IMR-90 (cell line): ENCODE results near the gene NSUN6. TPM values are rescaled to one million over a fixed set of nuclear protein-coding genes. Genes with fewer than 3 reads are reported as not detected.

Source experiments
- ATAC-seq: fragments of 200-7000 bp; cut with Tn5 transposase; 2 replicates; pipeline ENCODE4 v1.9.1; 2020; ENCODE audit warnings: low read depth, mild to moderate bottlenecking, moderate library complexity
- BruUV-seq: library from RNA; stranded (reverse); fragments of 400-500 nt; replicated peaks from 2 replicates; lab custom pipeline; 2021; lab: Mats Ljungman, UMichigan
- CTCF ChIA-PET: fragments of 300-600 bp; formaldehyde crosslinking; extraction: SDS; loops from one replicate; lab custom pipeline; 2021; ENCODE audit warnings: antibody characterized with exemption; lab: Yijun Ruan, JAX
- POLR2A ChIA-PET: fragments of 300-600 bp; sonication (Branson Sonifier 250); formaldehyde crosslinking; loops from one replicate; lab custom pipeline; 2022; ENCODE audit warnings: antibody characterized with exemption; ENCODE audit not compliant: unreplicated experiment; lab: Charles Lee
- DNase-seq: peaks from one replicate; pipeline ENCODE4 v3.0.0; 2013
- H2AFZ ChIP-seq: replicated peaks from 2 replicates; pipeline ENCODE3; 2013; ENCODE audit warnings: low read length, mild to moderate bottlenecking; ENCODE audit not compliant: poor library complexity
- H2AK5ac ChIP-seq: 2 replicates; pipeline ENCODE4 v1.6.1; 2013; ENCODE audit warnings: low read depth, low read length, inconsistent platforms
- H2AK9ac ChIP-seq: replicated peaks from 2 replicates; pipeline ENCODE3; 2013; ENCODE audit warnings: mild to moderate bottlenecking, low read depth, low read length, moderate library complexity; ENCODE audit not compliant: poor library complexity
- H2BK120ac ChIP-seq: 2 replicates; pipeline ENCODE4 v1.6.1; 2013; ENCODE audit warnings: low read depth, low read length, inconsistent platforms
- H2BK15ac ChIP-seq: 3 replicates; pipeline ENCODE4 v1.6.1; 2013; ENCODE audit warnings: low read depth, low read length, inconsistent platforms
- H2BK20ac ChIP-seq: 2 replicates; pipeline ENCODE4 v1.6.1; 2013; ENCODE audit warnings: low read depth, mild to moderate bottlenecking, inconsistent platforms, low read length, moderate library complexity
- H2BK5ac ChIP-seq: 2 replicates; pipeline ENCODE4 v1.6.1; 2013; ENCODE audit warnings: mild to moderate bottlenecking, low read depth, low read length, inconsistent platforms; ENCODE audit not compliant: poor library complexity, severe bottlenecking
- H3K14ac ChIP-seq: replicated peaks from 2 replicates; pipeline ENCODE4 v1.6.1; 2013; ENCODE audit warnings: low read depth, low read length, inconsistent platforms
- H3K18ac ChIP-seq: 2 replicates; pipeline ENCODE4 v1.6.1; 2013; ENCODE audit warnings: low read depth, low read length, control low read depth
- H3K23ac ChIP-seq: 2 replicates; pipeline ENCODE4 v1.6.1; 2013; ENCODE audit warnings: low read depth, low read length, inconsistent platforms
- H3K27ac ChIP-seq: 2 replicates; pipeline ENCODE4 v1.5.1; 2013; ENCODE audit warnings: mild to moderate bottlenecking, control low read depth, low read length; ENCODE audit not compliant: insufficient read depth
- H3K27me3 ChIP-seq: 2 replicates; pipeline ENCODE4 v1.6.1; 2013; ENCODE audit warnings: low read length; ENCODE audit not compliant: control insufficient read depth, insufficient read depth
- H3K36me3 ChIP-seq: 2 replicates; pipeline ENCODE4 v1.6.1; 2013; ENCODE audit warnings: low read length, mixed read lengths; ENCODE audit not compliant: control insufficient read depth, insufficient read depth
- H3K4ac ChIP-seq: 2 replicates; pipeline ENCODE4 v1.6.1; 2013; ENCODE audit warnings: low read depth, low read length, inconsistent platforms
- H3K4me1 ChIP-seq: 2 replicates; pipeline ENCODE4 v1.6.1; 2013; ENCODE audit warnings: low read length, mixed read lengths; ENCODE audit not compliant: control insufficient read depth, insufficient read depth
- H3K4me2 ChIP-seq: 2 replicates; pipeline ENCODE4 v1.6.1; 2013; ENCODE audit warnings: low read depth, mild to moderate bottlenecking, control low read depth, low read length, moderate library complexity
- H3K4me3 ChIP-seq: 2 replicates; pipeline ENCODE4 v1.5.1; 2013; ENCODE audit warnings: low read depth, mild to moderate bottlenecking, control low read depth, low read length, moderate library complexity; ENCODE audit not compliant: insufficient read depth
- H3K56ac ChIP-seq: 2 replicates; pipeline ENCODE4 v1.6.1; 2013; ENCODE audit warnings: low read length, inconsistent platforms; ENCODE audit not compliant: insufficient read depth; ENCODE audit errors: extremely low read depth
- H3K79me1 ChIP-seq, 2 experiments: 2 replicates each; pipeline ENCODE4 v1.6.1; 2013; ENCODE audit warnings: low read length in 2 of 2, inconsistent platforms in 1 of 2, low read depth in 1 of 2
- H3K9ac ChIP-seq: 2 replicates; pipeline ENCODE4 v1.6.1; 2013; ENCODE audit warnings: low read depth, low read length, control low read depth
- H3K9me1 ChIP-seq: 2 replicates; pipeline ENCODE4 v1.6.1; 2013; ENCODE audit warnings: low read length, inconsistent platforms; ENCODE audit not compliant: insufficient read depth
- H3K9me3 ChIP-seq: 2 replicates; pipeline ENCODE4 v1.6.1; 2013; ENCODE audit warnings: low read length; ENCODE audit not compliant: control insufficient read depth, insufficient read depth
- H4K20me1 ChIP-seq: 2 replicates; pipeline ENCODE4 v1.6.1; 2013; ENCODE audit warnings: low read length, inconsistent platforms; ENCODE audit not compliant: insufficient read depth
- H4K5ac ChIP-seq: 2 replicates; pipeline ENCODE4 v1.6.1; 2013; ENCODE audit warnings: mild to moderate bottlenecking, low read depth, low read length, control low read depth
- H4K8ac ChIP-seq, 2 experiments: 2 replicates each; pipeline ENCODE4 v1.6.1; 2013; ENCODE audit warnings: low read depth in 2 of 2, low read length in 2 of 2, control low read depth in 1 of 2, inconsistent platforms in 1 of 2
- H4K91ac ChIP-seq: 2 replicates; pipeline ENCODE4 v1.6.1; 2013; ENCODE audit warnings: low read depth, low read length, inconsistent platforms; ENCODE audit not compliant: insufficient read depth
- MAZ ChIP-seq: IDR thresholded peaks from 2 replicates; pipeline ENCODE4 v1.6.1; 2012; ENCODE audit warnings: low read depth, mild to moderate bottlenecking, low read length, improper control_type of control experiment, moderate library complexity, borderline replicate concordance
- RAD21 ChIP-seq: IDR thresholded peaks from 2 replicates; pipeline ENCODE4 v1.6.1; 2012; ENCODE audit warnings: low read length, improper control_type of control experiment
- RFX5 ChIP-seq: IDR thresholded peaks from 2 replicates; pipeline ENCODE4 v1.8.0; 2012; ENCODE audit warnings: low read depth, mild to moderate bottlenecking, low read length, moderate library complexity
- SMC3 ChIP-seq: fragments of 150-350 bp; IDR thresholded peaks from 2 replicates; pipeline ENCODE4 v1.6.1; 2016; ENCODE audit warnings: low read depth, mild to moderate bottlenecking, antibody characterized with exemption, low read length, moderate library complexity
- WGBS, 2 experiments: methylation state at CpG; one replicate each; pipeline versions ENCODE4 v1.1.5 to v1.1.7; 2013; ENCODE audit warnings: missing lambda C conversion rate in 2 of 2; ENCODE audit not compliant: insufficient read length in 1 of 2; ENCODE audit errors: extremely low coverage in 2 of 2; 5-methylcytosine and 5-hydroxymethylcytosine counted together
- dilution Hi-C: fragments of 300-500 bp; cut with HindIII; formaldehyde crosslinking; loops from one replicate; pipeline ENCODE4 v1.14.3; 2018; ENCODE audit warnings: low sequenced_read_pairs; ENCODE audit not compliant: unreplicated experiment
- in situ Hi-C: fragments of 300-500 bp; cut with MboI; formaldehyde crosslinking; loops from 3 replicates; pipeline ENCODE4 v1.14.3; 2019; ENCODE audit warnings: low sequenced_read_pairs, inconsistent platforms, mixed read lengths
- intact Hi-C: fragments of 100-400 bp; cut with micrococcal nuclease; formaldehyde crosslinking; loops from 2 replicates; pipeline ENCODE4 v1.10.0; 2022
- polyA plus RNA-seq, 3 experiments: library from polyadenylated mRNA; depleted of rRNA; stranded (reverse); fragments of >200 nt; gene quantifications; 2 replicates each; pipeline ENCODE4 v1.2.3, GENCODE V29; 2012; ENCODE audit warnings: low replicate concordance in 1 of 3
- total RNA-seq: library from RNA; depleted of rRNA; stranded (reverse); fragments of >200 nt; gene quantifications from 2 replicates; pipeline ENCODE4 v1.2.3, GENCODE V29; 2012

Gene NSUN6
- total and polyA plus RNA-seq, 2 of the 4 experiments (the other 2 are of a cell fraction), result 4.6 to 11.5 TPM

- dilution Hi-C loops, result no loop called here
Observed at GRCh38 chr10:18508587-18508986, 142.8 kb downstream of the NSUN6 start.

More at GRCh38 chr10:18508587-18508986, 142.8 kb downstream of the NSUN6 start:
- ATAC-seq (no peak), DNase-seq (no peak)
- CTCF ChIA-PET, result no interaction called here
- no peak overlapping the region for H2AK5ac ChIP-seq
- H2BK5ac ChIP-seq, result no peak overlapping the region
- no peak overlapping the region for H3K27ac ChIP-seq
- no peaks in the 10 kb centered on the region for H3K27me3 ChIP-seq
- no peak overlapping the region for H3K14ac ChIP-seq
- H3K4me2 ChIP-seq, result no peak overlapping the region
- no CpG with 5 or more reads among the region's 4 CpGs for WGBS, 2 experiments
- intact Hi-C loops, result no loop called here
- no peak overlapping the region for H3K4ac ChIP-seq
- no peaks in the 10 kb centered on the region for H3K36me3 ChIP-seq
- no peak overlapping the region for H2BK20ac ChIP-seq
- in situ Hi-C loops, result no loop called here
- no peak overlapping the region for H3K9ac ChIP-seq
- H4K5ac ChIP-seq, result no peak overlapping the region
- H3K4me3 ChIP-seq, result no peak overlapping the region
- TF ChIP-seq SMC3 (no peak), RFX5 (no peak), MAZ (no peak), RAD21 (no peak)
- H3K23ac ChIP-seq, result no peak overlapping the region
- no peak overlapping the region for H2BK120ac ChIP-seq
- no peak overlapping the region for H2BK15ac ChIP-seq
- H3K9me3 ChIP-seq, result no peaks in the 10 kb centered on the region
- no peak overlapping the region for H4K8ac ChIP-seq
- H3K56ac ChIP-seq, result no peak overlapping the region
- no TSS peak for BruUV-seq
- no peaks in the 10 kb centered on the region for H3K79me1 ChIP-seq
- no peaks in the 10 kb centered on the region for H3K4me1 ChIP-seq
- no peaks in the 10 kb centered on the region for H4K20me1 ChIP-seq
- H3K18ac ChIP-seq, result no peak overlapping the region
- H4K91ac ChIP-seq, result no peak overlapping the region
- no peaks in the 10 kb centered on the region for H3K9me1 ChIP-seq
- H2AK9ac ChIP-seq, result no peak overlapping the region
- no peak overlapping the region for H2AFZ ChIP-seq
- POLR2A ChIA-PET, result no interaction called here
